GM23338 (cell line): ENCODE results near the gene RAB36. TPM values are rescaled to one million over a fixed set of nuclear protein-coding genes. Genes with fewer than 3 reads are reported as not detected.

ENCODE experiments used
- ATAC-seq: fragments of 200-7000 bp; cut with Tn5 transposase; 3 replicates; pipeline ENCODE4 v1.9.1; 2020
- DNase-seq: peaks from one replicate; pipeline ENCODE4 v3.0.0-alpha.2; 2015; ENCODE audit warnings: low spot score
- H2AFZ ChIP-seq: fragments of 200-600 bp; sonication (generic); 2 replicates; pipeline ENCODE4 v1.8.0; 2016; ENCODE audit warnings: antibody characterized with exemption, mild to moderate bottlenecking, moderate library complexity
- H3F3A ChIP-seq: fragments of 200-600 bp; sonication (generic); replicated peaks from 2 replicates; pipeline ENCODE4 v1.8.0; 2017; ENCODE audit warnings: antibody characterized with exemption, mixed run types, low read depth
- H3K27ac ChIP-seq: fragments of 200-600 bp; sonication (generic); 2 replicates; pipeline ENCODE4 v1.6.1; 2016; ENCODE audit warnings: low read depth
- H3K27me3 ChIP-seq: fragments of 200-600 bp; sonication (generic); 2 replicates; pipeline ENCODE4 v1.8.0; 2016; ENCODE audit warnings: mild to moderate bottlenecking, mixed run types, moderate library complexity; ENCODE audit not compliant: insufficient read depth
- H3K36me3 ChIP-seq: fragments of 200-600 bp; sonication (generic); 2 replicates; pipeline ENCODE4 v1.8.0; 2016; ENCODE audit warnings: mild to moderate bottlenecking; ENCODE audit not compliant: insufficient read depth
- H3K4me1 ChIP-seq: fragments of 200-600 bp; sonication (generic); 2 replicates; pipeline ENCODE4 v1.8.0; 2016; ENCODE audit warnings: mild to moderate bottlenecking, moderate library complexity; ENCODE audit not compliant: insufficient read depth
- H3K4me2 ChIP-seq: fragments of 200-600 bp; sonication (generic); 2 replicates; pipeline ENCODE4 v1.7.1; 2017; ENCODE audit warnings: mixed run types
- H3K4me3 ChIP-seq: fragments of 200-600 bp; sonication (generic); 2 replicates; pipeline ENCODE4 v1.6.1; 2016; ENCODE audit warnings: mixed run types
- H3K79me2 ChIP-seq: fragments of 200-600 bp; sonication (generic); replicated peaks from 2 replicates; pipeline ENCODE4 v1.8.0; 2017; ENCODE audit warnings: mild to moderate bottlenecking; ENCODE audit not compliant: insufficient read depth
- H3K9me2 ChIP-seq: fragments of 200-600 bp; sonication (generic); 2 replicates; pipeline ENCODE4 v1.8.0; 2017; ENCODE audit not compliant: insufficient read depth
- H4K20me1 ChIP-seq: fragments of 200-600 bp; sonication (generic); replicated peaks from 2 replicates; pipeline ENCODE4 v1.8.0; 2017; ENCODE audit warnings: mild to moderate bottlenecking; ENCODE audit not compliant: insufficient read depth
- H3K27ac Mint-ChIP-seq: 2 replicates; pipeline ENCODE4 v1.8.0; 2020; ENCODE audit warnings: inconsistent platforms, mild to moderate bottlenecking, moderate library complexity, mixed read lengths
- H3K27me3 Mint-ChIP-seq: 3 replicates; pipeline ENCODE4 v1.8.0; 2022; ENCODE audit warnings: low read depth, mild to moderate bottlenecking, moderate library complexity, mixed read lengths, inconsistent platforms; ENCODE audit not compliant: insufficient read depth, poor library complexity
- H3K36me3 Mint-ChIP-seq: 3 replicates; pipeline ENCODE4 v1.8.0; 2021; ENCODE audit warnings: low read depth, mild to moderate bottlenecking, inconsistent platforms, moderate library complexity, mixed read lengths
- H3K4me1 Mint-ChIP-seq: 3 replicates; pipeline ENCODE4 v1.8.0; 2020; ENCODE audit warnings: mild to moderate bottlenecking, inconsistent platforms, mixed read lengths
- H3K4me3 Mint-ChIP-seq: 3 replicates; pipeline ENCODE4 v1.8.0; 2021; ENCODE audit warnings: moderate library complexity, mild to moderate bottlenecking, inconsistent platforms, mixed read lengths
- H3K9me3 Mint-ChIP-seq: 3 replicates; pipeline ENCODE4 v1.8.0; 2020; ENCODE audit warnings: moderate library complexity, mild to moderate bottlenecking, inconsistent platforms, mixed read lengths
- CREB1 ChIP-seq: fragments of 250-450 bp; sonication (Bioruptor Pico); IDR thresholded peaks from 2 replicates; pipeline ENCODE4 v1.5.0; 2020; ENCODE audit warnings: low read depth, mild to moderate bottlenecking, moderate library complexity
- ETS1 ChIP-seq: IDR thresholded peaks from 2 replicates; pipeline ENCODE4 v1.6.1; 2016; ENCODE audit warnings: antibody characterized with exemption
- EZH2 ChIP-seq: fragments of 200-600 bp; sonication (generic); IDR thresholded peaks from one replicate; pipeline ENCODE4 v1.8.0; 2017; ENCODE audit warnings: antibody characterized with exemption, mild to moderate bottlenecking, low read depth; ENCODE audit not compliant: unreplicated experiment
- EZH2phosphoT487 ChIP-seq: fragments of 200-600 bp; sonication (generic); IDR thresholded peaks from one replicate; pipeline ENCODE4 v1.8.1; 2018; ENCODE audit warnings: antibody characterized with exemption; ENCODE audit not compliant: unreplicated experiment
- JUNB ChIP-seq: IDR thresholded peaks from one replicate; pipeline ENCODE4 v1.6.1; 2016; ENCODE audit warnings: antibody characterized with exemption; ENCODE audit not compliant: unreplicated experiment
- NANOG ChIP-seq: IDR thresholded peaks from 2 replicates; pipeline ENCODE4 v1.6.1; 2016; ENCODE audit warnings: antibody characterized with exemption, borderline replicate concordance
- POLR2AphosphoS5 ChIP-seq: IDR thresholded peaks from 2 replicates; pipeline ENCODE4 v1.6.1; 2016; ENCODE audit warnings: antibody characterized with exemption, low read depth
- STAT1 ChIP-seq: IDR thresholded peaks from one replicate; pipeline ENCODE4 v1.6.1; 2016; ENCODE audit warnings: antibody characterized with exemption; ENCODE audit not compliant: unreplicated experiment
- ZNF114 ChIP-seq: fragments of 250-450 bp; sonication (Bioruptor Pico); IDR thresholded peaks from 2 replicates; pipeline ENCODE4 v1.5.0; 2020; ENCODE audit warnings: mild to moderate bottlenecking, moderate library complexity
- ZNF331 ChIP-seq: fragments of 250-450 bp; sonication (Bioruptor Pico); IDR thresholded peaks from 2 replicates; pipeline ENCODE4 v1.5.0; 2020; ENCODE audit warnings: low read depth, mild to moderate bottlenecking, moderate library complexity
- ZNF462 ChIP-seq: fragments of 250-450 bp; sonication (Bioruptor Pico); IDR thresholded peaks from 2 replicates; pipeline ENCODE4 v1.5.0; 2020; ENCODE audit warnings: mild to moderate bottlenecking, moderate library complexity
- polyA plus RNA-seq: library from polyadenylated mRNA; unstranded; fragments of >200 nt; fragmentation: Nextera tagmentation; extraction: Ambion mirVana; gene quantifications from 2 replicates; pipeline ENCODE4 v1.2.1, GENCODE V29; 2016
- total RNA-seq: library from RNA; depleted of rRNA; stranded (reverse); fragments of >200 nt; shearing (Covaris generic); gene quantifications from 2 replicates; pipeline ENCODE4 v1.2.3, GENCODE V29; 2014
- TF ChIP-seq, protein P1 (sequence below): IDR thresholded peaks from one replicate; pipeline ENCODE4 v1.6.1; 2018; ENCODE audit warnings: antibody characterized with exemption; ENCODE audit not compliant: unreplicated experiment
- TF ChIP-seq, protein P2 (sequence below), 2 experiments: fragments of 200-600 bp in 1 of 2; sonication (generic) in 1 of 2; conservative IDR thresholded peaks; 2 replicates each; pipeline versions ENCODE4 v1.5.1 to v1.6.1; 2016 to 2017; ENCODE audit warnings: antibody characterized with exemption in 2 of 2, low read depth in 2 of 2, mild to moderate bottlenecking in 2 of 2, moderate library complexity in 1 of 2

The RAB36 gene
- total and polyA plus RNA-seq, 2 experiments from 2014 or later = 0.58 to 1.2 TPM

DNA sequence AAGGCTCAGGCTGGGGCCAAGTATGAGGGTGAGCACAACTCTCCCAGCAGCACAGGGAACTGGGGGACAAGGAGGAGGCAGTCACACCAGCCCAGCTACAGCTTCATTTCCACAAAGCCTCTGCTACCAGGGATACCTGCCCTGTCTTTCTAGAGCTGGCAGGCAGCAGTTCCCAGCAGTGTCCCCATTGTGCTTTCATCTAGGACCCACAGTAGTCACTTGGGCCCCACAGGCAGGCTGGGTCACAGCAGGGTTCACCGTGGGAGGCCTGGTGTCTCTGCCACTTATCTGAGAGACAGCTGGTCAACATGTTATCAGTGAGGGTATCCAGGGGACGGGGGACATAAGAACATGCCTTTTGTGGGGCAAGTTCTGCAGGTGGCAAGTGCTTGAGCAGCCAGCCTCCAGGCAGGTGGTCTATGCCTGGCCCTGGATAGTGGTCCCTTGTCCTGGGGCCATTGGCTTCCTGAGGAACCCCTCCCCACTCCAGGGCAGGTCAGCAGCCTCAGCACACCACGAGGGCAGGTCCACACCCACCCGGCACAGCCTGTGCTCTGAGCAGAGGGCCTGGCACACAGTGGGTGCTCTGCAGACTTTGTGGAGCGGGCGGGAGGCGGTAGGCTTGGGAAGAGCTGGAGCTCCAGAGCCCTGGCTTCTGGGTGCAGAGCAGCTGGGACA lies 45.0 kb upstream of the RAB36 start:
- Mint-ChIP-seq H3K4me3 (no peak overlapping the region), H3K27ac (no peak overlapping the region), H3K36me3 (no peaks in the 10 kb centered on the region; the same call in 2 of the 3 replicates), H3K27me3 (peaks cover 4% of the 10 kb centered on the region), H3K9me3 (no peaks in the 10 kb centered on the region), H3K4me1 (no peaks in the 10 kb centered on the region)
- no peak for DNase-seq
- Histone ChIP-seq H3K27me3 (no peaks in the 10 kb centered on the region), H3K4me1 (no peaks in the 10 kb centered on the region), H3K36me3 (no peaks in the 10 kb centered on the region), H3K27ac (no peak overlapping the region), H3F3A (no peaks in the 10 kb centered on the region), H3K4me2 (no peak overlapping the region), H3K79me2 (no peaks in the 10 kb centered on the region), H2AFZ (no peak overlapping the region), H4K20me1 (no peaks in the 10 kb centered on the region; the same call in 1 of the 2 replicates), H3K4me3 (no peak overlapping the region), H3K9me2 (no peaks in the 10 kb centered on the region)
- TF ChIP-seq, protein P1, sequence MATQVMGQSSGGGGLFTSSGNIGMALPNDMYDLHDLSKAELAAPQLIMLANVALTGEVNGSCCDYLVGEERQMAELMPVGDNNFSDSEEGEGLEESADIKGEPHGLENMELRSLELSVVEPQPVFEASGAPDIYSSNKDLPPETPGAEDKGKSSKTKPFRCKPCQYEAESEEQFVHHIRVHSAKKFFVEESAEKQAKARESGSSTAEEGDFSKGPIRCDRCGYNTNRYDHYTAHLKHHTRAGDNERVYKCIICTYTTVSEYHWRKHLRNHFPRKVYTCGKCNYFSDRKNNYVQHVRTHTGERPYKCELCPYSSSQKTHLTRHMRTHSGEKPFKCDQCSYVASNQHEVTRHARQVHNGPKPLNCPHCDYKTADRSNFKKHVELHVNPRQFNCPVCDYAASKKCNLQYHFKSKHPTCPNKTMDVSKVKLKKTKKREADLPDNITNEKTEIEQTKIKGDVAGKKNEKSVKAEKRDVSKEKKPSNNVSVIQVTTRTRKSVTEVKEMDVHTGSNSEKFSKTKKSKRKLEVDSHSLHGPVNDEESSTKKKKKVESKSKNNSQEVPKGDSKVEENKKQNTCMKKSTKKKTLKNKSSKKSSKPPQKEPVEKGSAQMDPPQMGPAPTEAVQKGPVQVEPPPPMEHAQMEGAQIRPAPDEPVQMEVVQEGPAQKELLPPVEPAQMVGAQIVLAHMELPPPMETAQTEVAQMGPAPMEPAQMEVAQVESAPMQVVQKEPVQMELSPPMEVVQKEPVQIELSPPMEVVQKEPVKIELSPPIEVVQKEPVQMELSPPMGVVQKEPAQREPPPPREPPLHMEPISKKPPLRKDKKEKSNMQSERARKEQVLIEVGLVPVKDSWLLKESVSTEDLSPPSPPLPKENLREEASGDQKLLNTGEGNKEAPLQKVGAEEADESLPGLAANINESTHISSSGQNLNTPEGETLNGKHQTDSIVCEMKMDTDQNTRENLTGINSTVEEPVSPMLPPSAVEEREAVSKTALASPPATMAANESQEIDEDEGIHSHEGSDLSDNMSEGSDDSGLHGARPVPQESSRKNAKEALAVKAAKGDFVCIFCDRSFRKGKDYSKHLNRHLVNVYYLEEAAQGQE = no peak
- TF ChIP-seq NANOG (no peak), POLR2AphosphoS5 (no peak), ZNF462 (no peak), EZH2phosphoT487 (no peak), CREB1 (CRISPR knock-in tag) (no peak), JUNB (no peak), EZH2 (no peak), ZNF331 (CRISPR knock-in tag) (no peak), ZNF114 (CRISPR knock-in tag) (no peak), STAT1 (no peak), ETS1 (no peak)
- TF ChIP-seq, protein P2, sequence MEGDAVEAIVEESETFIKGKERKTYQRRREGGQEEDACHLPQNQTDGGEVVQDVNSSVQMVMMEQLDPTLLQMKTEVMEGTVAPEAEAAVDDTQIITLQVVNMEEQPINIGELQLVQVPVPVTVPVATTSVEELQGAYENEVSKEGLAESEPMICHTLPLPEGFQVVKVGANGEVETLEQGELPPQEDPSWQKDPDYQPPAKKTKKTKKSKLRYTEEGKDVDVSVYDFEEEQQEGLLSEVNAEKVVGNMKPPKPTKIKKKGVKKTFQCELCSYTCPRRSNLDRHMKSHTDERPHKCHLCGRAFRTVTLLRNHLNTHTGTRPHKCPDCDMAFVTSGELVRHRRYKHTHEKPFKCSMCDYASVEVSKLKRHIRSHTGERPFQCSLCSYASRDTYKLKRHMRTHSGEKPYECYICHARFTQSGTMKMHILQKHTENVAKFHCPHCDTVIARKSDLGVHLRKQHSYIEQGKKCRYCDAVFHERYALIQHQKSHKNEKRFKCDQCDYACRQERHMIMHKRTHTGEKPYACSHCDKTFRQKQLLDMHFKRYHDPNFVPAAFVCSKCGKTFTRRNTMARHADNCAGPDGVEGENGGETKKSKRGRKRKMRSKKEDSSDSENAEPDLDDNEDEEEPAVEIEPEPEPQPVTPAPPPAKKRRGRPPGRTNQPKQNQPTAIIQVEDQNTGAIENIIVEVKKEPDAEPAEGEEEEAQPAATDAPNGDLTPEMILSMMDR (conservative IDR thresholded peaks at IDR 0.05; ENCODE audit: low read depth in 2 of 2) = no peak
- no peak for ATAC-seq
